Activated CD4-positive, alpha-beta T cell treated with anti-CD3 and anti-CD28 coated beads, Interleukin-2, amount 10 ng/mL, durations not matched to agents 24 days and 14 days (primary cell): ENCODE results near the gene DBF4B. TPM values are rescaled to one million over a fixed set of nuclear protein-coding genes. Genes with fewer than 3 reads are reported as not detected.
"Not testable (repeated sequence)": the region's sequence is repeated elsewhere in the genome, so short reads cannot be mapped to it uniquely, and the experiment has no call there.

Experiments
- DNase-seq: peaks from one replicate; pipeline ENCODE4 v3.0.0; 2022
- H3K27ac Mint-ChIP-seq: one replicate; pipeline ENCODE4 v1.8.0; 2022; ENCODE audit warnings: mild to moderate bottlenecking, mixed read lengths
- H3K27me3 Mint-ChIP-seq: one replicate; pipeline ENCODE4 v1.8.0; 2022; ENCODE audit warnings: mixed read lengths
- H3K36me3 Mint-ChIP-seq: one replicate; pipeline ENCODE4 v1.8.0; 2022; ENCODE audit warnings: low read depth, mild to moderate bottlenecking, mixed read lengths
- H3K4me1 Mint-ChIP-seq: one replicate; pipeline ENCODE4 v1.8.0; 2021; ENCODE audit warnings: mixed read lengths
- H3K4me3 Mint-ChIP-seq: one replicate; pipeline ENCODE4 v1.8.0; 2022; ENCODE audit warnings: mild to moderate bottlenecking, moderate library complexity, mixed read lengths
- H3K9me3 Mint-ChIP-seq: one replicate; pipeline ENCODE4 v1.8.0; 2021; ENCODE audit warnings: mixed read lengths
- intact Hi-C: fragments of 100-400 bp; cut with micrococcal nuclease; formaldehyde crosslinking; loops from one replicate; pipeline ENCODE4 v1.15.1; 2023
- total RNA-seq: library from RNA; stranded (reverse); gene quantifications from 2 replicates; pipeline ENCODE4 v1.2.3, GENCODE V29; 2022

Gene DBF4B
- total RNA-seq, 1 donor from 2014 or later = 25.7 TPM

- intact Hi-C loops = no loop called here
- Mint-ChIP-seq H3K9me3 (no peaks in the 10 kb centered on the region), H3K4me1 (no peaks in the 10 kb centered on the region), H3K36me3 (peaks cover 18% of the 10 kb centered on the region), H3K27me3 (no peaks in the 10 kb centered on the region), H3K4me3 (no peak overlapping the region), H3K27ac (no peak overlapping the region)
- DNase-seq = no peak
Observed at GRCh38 chr17:44747566-44747965, 39.1 kb downstream of the DBF4B start.

- no peak overlapping the region for H3K27ac Mint-ChIP-seq
- peaks cover 11% of the 10 kb centered on the region for H3K36me3 Mint-ChIP-seq
Observed at GRCh38 chr17:44749076-44749979, 40.9 kb downstream of the DBF4B start.

GRCh38 chr17:44749980-44750318 lies 41.5 kb downstream of the DBF4B start:
- H3K4me1 Mint-ChIP-seq = no peaks in the 10 kb centered on the region
- no peaks in the 10 kb centered on the region for H3K27me3 Mint-ChIP-seq
- no peak overlapping the region for H3K27ac Mint-ChIP-seq
- no peak overlapping the region for H3K4me3 Mint-ChIP-seq
- H3K9me3 Mint-ChIP-seq = no peaks in the 10 kb centered on the region
- DNase-seq = no peak
- intact Hi-C loops = no loop called here
- H3K36me3 Mint-ChIP-seq = peaks cover 11% of the 10 kb centered on the region

More at GRCh38 chr17:44749076-44749979, 40.9 kb downstream of the DBF4B start:
- Mint-ChIP-seq H3K27me3 (no peaks in the 10 kb centered on the region), H3K4me3 (no peak overlapping the region), H3K4me1 (no peaks in the 10 kb centered on the region), H3K9me3 (no peaks in the 10 kb centered on the region)
- DNase-seq = no peak
- intact Hi-C loops = no loop called here

GRCh38 chr17:44751331-44751730 lies 42.9 kb downstream of the DBF4B start:
- H3K4me1 Mint-ChIP-seq = no peaks in the 10 kb centered on the region
- DNase-seq = no peak
- no peaks in the 10 kb centered on the region for H3K9me3 Mint-ChIP-seq
- no peak overlapping the region for H3K4me3 Mint-ChIP-seq
- H3K27me3 Mint-ChIP-seq = no peaks in the 10 kb centered on the region
- no peak overlapping the region for H3K27ac Mint-ChIP-seq
- peaks cover 11% of the 10 kb centered on the region for H3K36me3 Mint-ChIP-seq
- intact Hi-C loops = no loop called here

- Mint-ChIP-seq H3K36me3 (peaks cover 10% of the 10 kb centered on the region), H3K27ac (no peak overlapping the region), H3K27me3 (peaks cover under 1% of the 10 kb centered on the region), H3K4me3 (no peak overlapping the region), H3K9me3 (no peaks in the 10 kb centered on the region), H3K4me1 (no peaks in the 10 kb centered on the region)
- DNase-seq = no peak
- intact Hi-C loops = no loop called here
Observed at GRCh38 chr17:44751806-44752205, 43.3 kb downstream of the DBF4B start.

GRCh38 chr17:44752953-44753861 lies 44.7 kb downstream of the DBF4B start:
- H3K27ac Mint-ChIP-seq = no peak overlapping the region
- H3K36me3 Mint-ChIP-seq = peaks cover 9% of the 10 kb centered on the region
- no peak for DNase-seq
- H3K4me3 Mint-ChIP-seq = no peak overlapping the region
- H3K4me1 Mint-ChIP-seq = no peaks in the 10 kb centered on the region
- intact Hi-C loops = no loop called here
- no peaks in the 10 kb centered on the region for H3K9me3 Mint-ChIP-seq
- peaks cover 14% of the 10 kb centered on the region for H3K27me3 Mint-ChIP-seq

GRCh38 chr17:44754276-44754675 lies 45.8 kb downstream of the DBF4B start:
- intact Hi-C loops = no loop called here
- Mint-ChIP-seq H3K36me3 (peaks cover 9% of the 10 kb centered on the region), H3K27ac (no peak overlapping the region), H3K4me3 (no peak overlapping the region), H3K27me3 (peaks cover 15% of the 10 kb centered on the region), H3K9me3 (no peaks in the 10 kb centered on the region), H3K4me1 (no peaks in the 10 kb centered on the region)
- no peak for DNase-seq

- H3K4me1 Mint-ChIP-seq, intact Hi-C loops, H3K4me3 Mint-ChIP-seq, H3K36me3 Mint-ChIP-seq, DNase-seq, H3K27ac Mint-ChIP-seq, H3K9me3 Mint-ChIP-seq: not testable (repeated sequence)
- H3K27me3 Mint-ChIP-seq = peaks cover 15% of the 10 kb centered on the region
Observed at GRCh38 chr17:44755180-44755579, 46.7 kb downstream of the DBF4B start.

GRCh38 chr17:44757045-44757917 lies 48.8 kb downstream of the DBF4B start:
- intact Hi-C loops = no loop called here
- no peaks in the 10 kb centered on the region for H3K36me3 Mint-ChIP-seq

GRCh38 chr17:44757918-44758413 lies 49.5 kb downstream of the DBF4B start:
- no peak overlapping the region for H3K27ac Mint-ChIP-seq
- no peaks in the 10 kb centered on the region for H3K36me3 Mint-ChIP-seq
- no peaks in the 10 kb centered on the region for H3K9me3 Mint-ChIP-seq
- peak overlapping the region; percentile 28 for H3K4me3 Mint-ChIP-seq
- DNase-seq = no peak
- H3K27me3 Mint-ChIP-seq = peaks cover 27% of the 10 kb centered on the region
- intact Hi-C loops = no loop called here
- no peaks in the 10 kb centered on the region for H3K4me1 Mint-ChIP-seq

More at GRCh38 chr17:44757045-44757917, 48.8 kb downstream of the DBF4B start:
- no peak overlapping the region for H3K27ac Mint-ChIP-seq
- no peaks in the 10 kb centered on the region for H3K9me3 Mint-ChIP-seq
- DNase-seq = no peak
- peaks cover 27% of the 10 kb centered on the region for H3K27me3 Mint-ChIP-seq
- no peaks in the 10 kb centered on the region for H3K4me1 Mint-ChIP-seq
- no peak overlapping the region for H3K4me3 Mint-ChIP-seq

- DNase-seq = no peak
- intact Hi-C loops = no loop called here
- no peaks in the 10 kb centered on the region for H3K9me3 Mint-ChIP-seq
- peak within 1 kb of the TSS; percentile 28 for H3K4me3 Mint-ChIP-seq
- H3K27me3 Mint-ChIP-seq = peaks cover 27% of the 10 kb centered on the region
- H3K4me1 Mint-ChIP-seq = no peaks in the 10 kb centered on the region
- no peak within 1 kb of the TSS for H3K27ac Mint-ChIP-seq
- no peaks in the 10 kb centered on the region for H3K36me3 Mint-ChIP-seq
Observed at GRCh38 chr17:44758414-44759085, 50.1 kb downstream of the DBF4B start, which contains the start of gene ADAM11. Gene ADAM11 (plus strand): TSS chr17:44758988. CDS start chr17:44759200, 212 bp downstream.

- H3K4me1 Mint-ChIP-seq = no peaks in the 10 kb centered on the region
- peak overlapping the region; percentile 21 for H3K4me3 Mint-ChIP-seq
- intact Hi-C loops = no loop called here
- no peak for DNase-seq
- H3K27me3 Mint-ChIP-seq = peaks cover 27% of the 10 kb centered on the region
- H3K36me3 Mint-ChIP-seq = no peaks in the 10 kb centered on the region
- no peak overlapping the region for H3K27ac Mint-ChIP-seq
- no peaks in the 10 kb centered on the region for H3K9me3 Mint-ChIP-seq
Observed at GRCh38 chr17:44759086-44759915, 50.8 kb downstream of the DBF4B start.
